ENCODE results near the gene B3GNT2. TPM values are rescaled to one million over a fixed set of nuclear protein-coding genes. Genes with fewer than 3 reads are reported as not detected.

Gene B3GNT2
- total and polyA plus RNA-seq, 2 donors (not counting 1 experiment from before 2014, with no cell fraction given), result 14.3 to 24.6 TPM

DNA sequence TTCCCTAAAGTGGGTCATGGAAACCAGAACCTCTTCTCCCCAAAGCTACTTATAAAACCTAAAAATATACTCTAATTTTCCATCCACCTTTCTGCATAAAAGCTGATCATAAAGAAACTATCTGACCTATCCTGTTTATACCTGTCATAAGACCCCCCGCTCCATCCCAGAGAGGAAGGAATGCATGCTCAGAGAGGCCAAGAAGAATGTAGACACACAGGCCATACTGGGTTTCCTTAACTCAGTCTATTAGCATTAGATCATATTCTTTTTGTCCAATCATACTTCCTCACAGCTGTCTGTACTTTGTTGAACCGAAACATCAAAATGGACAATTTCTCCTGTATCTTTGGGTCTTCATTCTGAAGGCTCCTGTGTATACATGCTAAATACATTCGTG lies 52.3 kb downstream of the B3GNT2 start:
- H3K27ac Mint-ChIP-seq, result no peak overlapping the region

DNA sequence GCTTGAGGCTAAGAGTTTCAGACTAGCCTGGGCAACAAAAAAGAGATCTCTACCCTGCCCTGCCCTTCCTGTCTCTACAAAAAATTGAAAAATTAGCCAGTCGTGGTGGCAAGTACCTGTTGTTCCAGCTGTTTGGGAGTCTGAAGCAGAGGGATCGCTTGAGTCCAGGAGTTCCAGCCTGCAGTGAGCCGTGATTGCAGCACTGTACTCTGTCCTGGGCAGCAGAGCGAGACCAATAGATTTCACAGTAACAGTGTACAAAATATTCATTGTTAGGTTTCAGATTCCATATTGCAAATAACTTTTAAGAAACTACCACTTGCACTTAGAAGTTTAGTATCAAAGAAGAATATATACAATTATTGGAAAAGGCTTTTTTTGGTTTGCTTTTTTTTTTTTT lies 54.3 kb downstream of the B3GNT2 start:
- 95% methylated on average over 2 of the region's 4 CpGs for WGBS (ENCODE audit: insufficient coverage)
- Histone ChIP-seq H4K20me1 (ENCODE audit: control insufficient read depth, insufficient read depth, low read length, poor library complexity, severe bottlenecking) (no peaks in the 10 kb centered on the region), H3K79me2 (ENCODE audit: control insufficient read depth, insufficient read depth, low read length) (no peaks in the 10 kb centered on the region), H2AFZ (ENCODE audit: insufficient read depth, low read depth, low read length, poor library complexity, severe bottlenecking) (no peak overlapping the region), H3K27me3 (replicated peaks in 1 of 4; ENCODE audit: control extremely low read depth in 1 of 4, control insufficient read depth in 3 of 4, insufficient read depth in 4 of 4, low read length in 3 of 4) (peaks cover 0 to 3% (median 0%) of the 10 kb centered on the region in 4 experiments), H3K4me3 (ENCODE audit: control extremely low read depth in 1 of 5, extremely low read depth in 1 of 5, insufficient read depth in 1 of 5, low read depth in 2 of 5, low read length in 4 of 5) (no peak overlapping the region), H3K4me1 (ENCODE audit: control insufficient read depth in 2 of 2, insufficient read depth in 2 of 2, low read length in 2 of 2) (no peaks in the 10 kb centered on the region), H3K36me3 (replicated peaks in 1 of 2; ENCODE audit: control extremely low read depth in 1 of 2, control insufficient read depth in 1 of 2, extremely low read depth in 1 of 2, insufficient read depth in 2 of 2, low read length in 1 of 2) (no peaks in the 10 kb centered on the region), H3K4me2 (replicated peaks; ENCODE audit: low read depth, low read length, poor library complexity, severe bottlenecking) (no peak overlapping the region), H3K27ac (ENCODE audit: low read length in 2 of 2) (no peak overlapping the region), H3K9me3 (ENCODE audit: control extremely low read depth in 1 of 3, control insufficient read depth in 2 of 3, insufficient read depth in 1 of 3, low read length in 2 of 3) (peaks cover 0 to 13% (median 3%) of the 10 kb centered on the region in 3 donors), H3K9ac (ENCODE audit: low read length) (no peak overlapping the region)
- H3K4me3 Mint-ChIP-seq, result no peak overlapping the region
- peaks cover 5% of the 10 kb centered on the region for H3K4me1 Mint-ChIP-seq
- no peak for DNase-seq
- intact Hi-C loops (cut with micrococcal nuclease), result no loop called here
- H3K27ac Mint-ChIP-seq, result no peak overlapping the region
- no peaks in the 10 kb centered on the region for H3K27me3 Mint-ChIP-seq
- TF ChIP-seq, protein P1, sequence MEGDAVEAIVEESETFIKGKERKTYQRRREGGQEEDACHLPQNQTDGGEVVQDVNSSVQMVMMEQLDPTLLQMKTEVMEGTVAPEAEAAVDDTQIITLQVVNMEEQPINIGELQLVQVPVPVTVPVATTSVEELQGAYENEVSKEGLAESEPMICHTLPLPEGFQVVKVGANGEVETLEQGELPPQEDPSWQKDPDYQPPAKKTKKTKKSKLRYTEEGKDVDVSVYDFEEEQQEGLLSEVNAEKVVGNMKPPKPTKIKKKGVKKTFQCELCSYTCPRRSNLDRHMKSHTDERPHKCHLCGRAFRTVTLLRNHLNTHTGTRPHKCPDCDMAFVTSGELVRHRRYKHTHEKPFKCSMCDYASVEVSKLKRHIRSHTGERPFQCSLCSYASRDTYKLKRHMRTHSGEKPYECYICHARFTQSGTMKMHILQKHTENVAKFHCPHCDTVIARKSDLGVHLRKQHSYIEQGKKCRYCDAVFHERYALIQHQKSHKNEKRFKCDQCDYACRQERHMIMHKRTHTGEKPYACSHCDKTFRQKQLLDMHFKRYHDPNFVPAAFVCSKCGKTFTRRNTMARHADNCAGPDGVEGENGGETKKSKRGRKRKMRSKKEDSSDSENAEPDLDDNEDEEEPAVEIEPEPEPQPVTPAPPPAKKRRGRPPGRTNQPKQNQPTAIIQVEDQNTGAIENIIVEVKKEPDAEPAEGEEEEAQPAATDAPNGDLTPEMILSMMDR (IDR thresholded peaks at IDR 0.05), result no peak
- no peak for TF ChIP-seq EZH2 (IDR thresholded peaks at IDR 0.05; ENCODE audit: borderline replicate concordance, insufficient read depth, low read depth, low read length, poor library complexity, severe bottlenecking)
- H3K9me3 Mint-ChIP-seq (ENCODE audit: insufficient read depth), result no peaks in the 10 kb centered on the region
- ChIA-PET POLR2A (no interaction called here), CTCF (no interaction called here)
- no peak for ATAC-seq (ENCODE audit: low read depth)

More for the DNA sequence above, 52.3 kb downstream of the B3GNT2 start:
- H2AFZ ChIP-seq (ENCODE audit: insufficient read depth, low read depth, low read length, poor library complexity, severe bottlenecking), result no peak overlapping the region
- H3K79me2 ChIP-seq (ENCODE audit: control insufficient read depth, insufficient read depth, low read length), result no peaks in the 10 kb centered on the region
- peaks cover 0 to 8% (median 0%) of the 10 kb centered on the region in 3 donors for H3K9me3 ChIP-seq (ENCODE audit: control extremely low read depth in 1 of 3, control insufficient read depth in 2 of 3, insufficient read depth in 1 of 3, low read length in 2 of 3)
- ChIA-PET CTCF (no interaction called here), POLR2A (no interaction called here)
- WGBS (ENCODE audit: insufficient coverage), result 100% methylated on average over 3 of the region's 3 CpGs
- no peak overlapping the region for H3K4me3 Mint-ChIP-seq
- DNase-seq (no peak), ATAC-seq (ENCODE audit: low read depth) (no peak)
- no peaks in the 10 kb centered on the region for H3K36me3 ChIP-seq (replicated peaks in 1 of 2; ENCODE audit: control extremely low read depth in 1 of 2, control insufficient read depth in 1 of 2, extremely low read depth in 1 of 2, insufficient read depth in 2 of 2, low read length in 1 of 2)
- H3K4me1 Mint-ChIP-seq, result no peaks in the 10 kb centered on the region
- intact Hi-C loops (cut with micrococcal nuclease), result no loop called here
- no peak overlapping the region for H3K4me2 ChIP-seq (replicated peaks; ENCODE audit: low read depth, low read length, poor library complexity, severe bottlenecking)
- no peak overlapping the region for H3K27ac ChIP-seq (ENCODE audit: low read length in 2 of 2)
- H4K20me1 ChIP-seq (ENCODE audit: control insufficient read depth, insufficient read depth, low read length, poor library complexity, severe bottlenecking), result no peaks in the 10 kb centered on the region
- H3K4me1 ChIP-seq (ENCODE audit: control insufficient read depth in 2 of 2, insufficient read depth in 2 of 2, low read length in 2 of 2), result no peaks in the 10 kb centered on the region
- no peak for TF ChIP-seq EZH2 (IDR thresholded peaks at IDR 0.05; ENCODE audit: borderline replicate concordance, insufficient read depth, low read depth, low read length, poor library complexity, severe bottlenecking)
- TF ChIP-seq, protein P1 (IDR thresholded peaks at IDR 0.05), result no peak
- H3K9me3 Mint-ChIP-seq (ENCODE audit: insufficient read depth), result no peaks in the 10 kb centered on the region
- no peaks in the 10 kb centered on the region for H3K27me3 ChIP-seq (replicated peaks in 1 of 4; ENCODE audit: control extremely low read depth in 1 of 4, control insufficient read depth in 3 of 4, insufficient read depth in 4 of 4, low read length in 3 of 4)
- no peak overlapping the region for H3K4me3 ChIP-seq (ENCODE audit: control extremely low read depth in 1 of 5, extremely low read depth in 1 of 5, insufficient read depth in 1 of 5, low read depth in 2 of 5, low read length in 4 of 5)
- no peak overlapping the region for H3K9ac ChIP-seq (ENCODE audit: low read length)
- no peaks in the 10 kb centered on the region for H3K27me3 Mint-ChIP-seq

Measured in B cell (primary cell).